Measurements from ENCODE around the gene TINAGL1. TPM values are rescaled to one million over a fixed set of nuclear protein-coding genes. Genes with fewer than 3 reads are reported as not detected.
"Not testable (repeated sequence)": the region's sequence is repeated elsewhere in the genome, so short reads cannot be mapped to it uniquely, and the experiment has no call there.

The TINAGL1 gene
- total and polyA plus RNA-seq, 12 donors = 139 to 336 (median 203) TPM

- DNase-seq (no peak), ATAC-seq (no peak)
- peak overlapping the region; percentile 71 to 96 (median 94) for H3K27ac ChIP-seq
- no peak for TF ChIP-seq CTCF (IDR thresholded peaks at IDR 0.05)
- intact Hi-C loops (cut with DNase I) = no loop called here
- H3K4me1 ChIP-seq = peaks cover 44 to 100% (median 95%) of the 10 kb centered on the region in 9 donors
- no peaks in the 10 kb centered on the region for H3K9me3 ChIP-seq
- peaks cover 0 to 13% (median 0%) of the 10 kb centered on the region in 7 donors for H3K27me3 ChIP-seq
- peaks cover 6 to 54% (median 25%) of the 10 kb centered on the region in 9 donors for H3K36me3 ChIP-seq
- WGBS, 2 donors = 84 to 88% methylated on average over 27 of the region's 27 CpGs
- peak overlapping the region in 5 of 10 donors; percentile 5 to 54 (median 15) for H3K4me3 ChIP-seq
Observed at GRCh38 chr1:31584869-31585735, 8.8 kb downstream of the TINAGL1 start.

- Histone ChIP-seq H3K36me3 (peaks cover 6 to 54% (median 25%) of the 10 kb centered on the region in 9 donors), H3K4me1 (peaks cover 38 to 99% (median 87%) of the 10 kb centered on the region in 9 donors), H3K4me3 (no peak overlapping the region), H3K9me3 (no peaks in the 10 kb centered on the region), H3K27me3 (peaks cover 0 to 13% (median 0%) of the 10 kb centered on the region in 7 donors), H3K27ac (peak overlapping the region; percentile 3 to 96 (median 94))
- TF ChIP-seq CTCF (IDR thresholded peaks at IDR 0.05) = no peak
- ATAC-seq (no peak), DNase-seq (peak in 1 of 2 donors; percentile 2)
- 83 to 87% methylated on average over 11 of the region's 11 CpGs for WGBS, 2 donors
- intact Hi-C loops (cut with DNase I) = no loop called here
Observed at GRCh38 chr1:31585736-31586365, 9.5 kb downstream of the TINAGL1 start.

GRCh38 chr1:31586376-31587327 is 10.3 kb downstream of the TINAGL1 start:
- peaks cover 6 to 53% (median 21%) of the 10 kb centered on the region in 9 donors for H3K36me3 ChIP-seq
- H3K27me3 ChIP-seq = peaks cover 0 to 13% (median 0%) of the 10 kb centered on the region in 7 donors
- no peak for TF ChIP-seq CTCF (IDR thresholded peaks at IDR 0.05)
- peak overlapping the region; percentile 82 to 96 (median 94) for H3K27ac ChIP-seq
- peaks cover 37 to 94% (median 79%) of the 10 kb centered on the region in 9 donors for H3K4me1 ChIP-seq
- no peak for ATAC-seq
- WGBS, 2 donors = 73 to 76% methylated on average over 29 to 47 of the region's 47 CpGs
- peak in 1 of 2 donors; percentile 5 for DNase-seq
- intact Hi-C loops (cut with DNase I) = loop anchor here in 1 of 10 donors (1.0 kb wide), 1 partner anchor 10 kb away; the partner anchor contains the start of gene TINAGL1
- no peaks in the 10 kb centered on the region for H3K9me3 ChIP-seq
- H3K4me3 ChIP-seq = no peak overlapping the region

GRCh38 chr1:31587328-31587699 is 11.0 kb downstream of the TINAGL1 start:
- Histone ChIP-seq H3K27ac (peak overlapping the region; percentile 82 to 96 (median 94)), H3K27me3 (peaks cover 0 to 13% (median 0%) of the 10 kb centered on the region in 7 donors), H3K4me1 (peaks cover 32 to 92% (median 72%) of the 10 kb centered on the region in 9 donors), H3K36me3 (peaks cover 6 to 50% (median 20%) of the 10 kb centered on the region in 9 donors)
- ATAC-seq, H3K9me3 ChIP-seq, DNase-seq, H3K4me3 ChIP-seq: not testable (repeated sequence)
- 94% methylated on average over 5 of the region's 5 CpGs for WGBS, 2 donors
- intact Hi-C loops (cut with DNase I) = loop anchor here in 1 of 10 donors (1.0 kb wide), 1 partner anchor 11 kb away; the partner anchor contains the start of gene TINAGL1

Measured in heart right ventricle (tissue), 16 donors.